A549 (cell line): ENCODE data around the gene SULT1A1.
"Not testable (repeated sequence)": the region's sequence is repeated elsewhere in the genome, so short reads cannot be mapped to it uniquely, and the experiment has no call there.

ENCODE experiments used
- CTCF ChIP-seq: fragments of >200 bp; sonication (Bioruptor Twin); formaldehyde crosslinking; IDR thresholded peaks from 3 replicates; pipeline ENCODE4 v1.5.1; 2016
- EP300 ChIP-seq, 2 experiments: fragments of >200 bp; sonication (Bioruptor Twin); formaldehyde crosslinking; IDR thresholded peaks; 2 replicates in 1 of 2; 3 replicates in 1 of 2; pipeline ENCODE4 v1.6.1; 2016 to 2017
- POLR2A ChIP-seq: IDR thresholded peaks from 2 replicates; pipeline ENCODE4 v1.6.1; 2012; ENCODE audit warnings: mild to moderate bottlenecking, low read length
- RAD21 ChIP-seq, 2 experiments: fragments of >200 bp in 1 of 2; sonication (Bioruptor Twin) in 1 of 2; formaldehyde crosslinking in 1 of 2; IDR thresholded peaks in 1 of 2; conservative IDR thresholded peaks in 1 of 2; 2 replicates in 1 of 2; 3 replicates in 1 of 2; pipeline ENCODE4 v1.6.1; 2012 to 2018; ENCODE audit warnings: inconsistent platforms in 1 of 2
- SREBF2 ChIP-seq: fragments of 450-650 bp; IDR thresholded peaks from 2 replicates; pipeline ENCODE4 v1.6.1; 2014; ENCODE audit warnings: mild to moderate bottlenecking, moderate library complexity
- ZSCAN20 ChIP-seq: fragments of 250-450 bp; sonication (Bioruptor Pico); IDR thresholded peaks from 2 replicates; pipeline ENCODE4 v1.8.0; 2022; ENCODE audit warnings: mild to moderate bottlenecking, moderate library complexity

GRCh38 chr16:28601589-28601988 lies 8.3 kb downstream of the SULT1A1 start:
- TF ChIP-seq RAD21 (conservative IDR thresholded peaks at IDR 0.05 in 1 of 2, IDR thresholded peaks at IDR 0.05 in 1 of 2); CTCF; ZSCAN20; EP300 (IDR thresholded peaks at IDR 0.05); SREBF2; POLR2A: not testable (repeated sequence)
